Measurements from ENCODE around the gene KCNH5.

DNA sequence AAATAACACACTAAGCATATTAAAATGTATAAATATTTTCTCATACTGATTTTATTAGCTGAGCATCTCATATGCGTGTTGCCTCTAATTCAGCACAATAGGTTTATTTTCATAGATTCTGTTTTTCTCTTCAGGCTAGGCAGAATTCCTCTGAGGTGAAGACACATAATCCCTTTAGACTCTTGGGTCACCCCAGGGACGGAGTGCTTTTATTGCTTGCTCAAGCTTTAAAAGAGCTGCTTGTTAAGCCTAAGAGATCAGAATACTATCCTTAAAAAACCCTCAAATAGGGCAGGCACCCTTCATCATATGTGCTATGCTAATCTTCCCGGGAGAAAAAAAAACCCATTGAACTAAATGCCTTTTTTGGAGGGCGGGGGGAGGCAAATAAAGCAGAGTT is 390.1 kb downstream of the KCNH5 start:
- no peak for TF ChIP-seq RELA (CRISPR knock-in tag; IDR thresholded peaks at IDR 0.05)
- no peak for TF ChIP-seq RXRB (CRISPR knock-in tag; IDR thresholded peaks at IDR 0.05; ENCODE audit: borderline replicate concordance)
- TF ChIP-seq, protein P1, sequence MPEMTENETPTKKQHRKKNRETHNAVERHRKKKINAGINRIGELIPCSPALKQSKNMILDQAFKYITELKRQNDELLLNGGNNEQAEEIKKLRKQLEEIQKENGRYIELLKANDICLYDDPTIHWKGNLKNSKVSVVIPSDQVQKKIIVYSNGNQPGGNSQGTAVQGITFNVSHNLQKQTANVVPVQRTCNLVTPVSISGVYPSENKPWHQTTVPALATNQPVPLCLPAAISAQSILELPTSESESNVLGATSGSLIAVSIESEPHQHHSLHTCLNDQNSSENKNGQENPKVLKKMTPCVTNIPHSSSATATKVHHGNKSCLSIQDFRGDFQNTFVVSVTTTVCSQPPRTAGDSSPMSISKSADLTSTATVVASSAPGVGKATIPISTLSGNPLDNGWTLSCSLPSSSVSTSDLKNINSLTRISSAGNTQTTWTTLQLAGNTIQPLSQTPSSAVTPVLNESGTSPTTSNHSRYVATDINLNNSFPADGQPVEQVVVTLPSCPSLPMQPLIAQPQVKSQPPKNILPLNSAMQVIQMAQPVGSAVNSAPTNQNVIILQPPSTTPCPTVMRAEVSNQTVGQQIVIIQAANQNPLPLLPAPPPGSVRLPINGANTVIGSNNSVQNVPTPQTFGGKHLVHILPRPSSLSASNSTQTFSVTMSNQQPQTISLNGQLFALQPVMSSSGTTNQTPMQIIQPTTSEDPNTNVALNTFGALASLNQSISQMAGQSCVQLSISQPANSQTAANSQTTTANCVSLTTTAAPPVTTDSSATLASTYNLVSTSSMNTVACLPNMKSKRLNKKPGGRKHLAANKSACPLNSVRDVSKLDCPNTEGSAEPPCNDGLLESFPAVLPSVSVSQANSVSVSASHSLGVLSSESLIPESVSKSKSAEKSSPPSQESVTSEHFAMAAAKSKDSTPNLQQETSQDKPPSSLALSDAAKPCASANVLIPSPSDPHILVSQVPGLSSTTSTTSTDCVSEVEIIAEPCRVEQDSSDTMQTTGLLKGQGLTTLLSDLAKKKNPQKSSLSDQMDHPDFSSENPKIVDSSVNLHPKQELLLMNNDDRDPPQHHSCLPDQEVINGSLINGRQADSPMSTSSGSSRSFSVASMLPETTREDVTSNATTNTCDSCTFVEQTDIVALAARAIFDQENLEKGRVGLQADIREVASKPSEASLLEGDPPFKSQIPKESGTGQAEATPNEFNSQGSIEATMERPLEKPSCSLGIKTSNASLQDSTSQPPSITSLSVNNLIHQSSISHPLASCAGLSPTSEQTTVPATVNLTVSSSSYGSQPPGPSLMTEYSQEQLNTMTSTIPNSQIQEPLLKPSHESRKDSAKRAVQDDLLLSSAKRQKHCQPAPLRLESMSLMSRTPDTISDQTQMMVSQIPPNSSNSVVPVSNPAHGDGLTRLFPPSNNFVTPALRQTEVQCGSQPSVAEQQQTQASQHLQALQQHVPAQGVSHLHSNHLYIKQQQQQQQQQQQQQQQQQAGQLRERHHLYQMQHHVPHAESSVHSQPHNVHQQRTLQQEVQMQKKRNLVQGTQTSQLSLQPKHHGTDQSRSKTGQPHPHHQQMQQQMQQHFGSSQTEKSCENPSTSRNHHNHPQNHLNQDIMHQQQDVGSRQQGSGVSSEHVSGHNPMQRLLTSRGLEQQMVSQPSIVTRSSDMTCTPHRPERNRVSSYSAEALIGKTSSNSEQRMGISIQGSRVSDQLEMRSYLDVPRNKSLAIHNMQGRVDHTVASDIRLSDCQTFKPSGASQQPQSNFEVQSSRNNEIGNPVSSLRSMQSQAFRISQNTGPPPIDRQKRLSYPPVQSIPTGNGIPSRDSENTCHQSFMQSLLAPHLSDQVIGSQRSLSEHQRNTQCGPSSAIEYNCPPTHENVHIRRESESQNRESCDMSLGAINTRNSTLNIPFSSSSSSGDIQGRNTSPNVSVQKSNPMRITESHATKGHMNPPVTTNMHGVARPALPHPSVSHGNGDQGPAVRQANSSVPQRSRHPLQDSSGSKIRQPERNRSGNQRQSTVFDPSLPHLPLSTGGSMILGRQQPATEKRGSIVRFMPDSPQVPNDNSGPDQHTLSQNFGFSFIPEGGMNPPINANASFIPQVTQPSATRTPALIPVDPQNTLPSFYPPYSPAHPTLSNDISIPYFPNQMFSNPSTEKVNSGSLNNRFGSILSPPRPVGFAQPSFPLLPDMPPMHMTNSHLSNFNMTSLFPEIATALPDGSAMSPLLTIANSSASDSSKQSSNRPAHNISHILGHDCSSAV (CRISPR knock-in tag; IDR thresholded peaks at IDR 0.05; ENCODE audit: borderline replicate concordance) = no peak
- no peak for TF ChIP-seq HDAC2 (CRISPR knock-in tag; IDR thresholded peaks at IDR 0.05)
